GM21447 (cell line): Measurements from ENCODE around the gene SIGLEC11.
"Not testable (repeated sequence)": the region's sequence is repeated elsewhere in the genome, so short reads cannot be mapped to it uniquely, and the experiment has no call there.

Experiments
- ATAC-seq: cut with Tn5 transposase; IDR thresholded peaks from one replicate; pipeline ENCODE4 v1.9.1; 2021; ENCODE audit not compliant: unreplicated experiment

SIGLEC11 gene

GRCh38 chr19:49983645-49984229 lies 22.8 kb upstream of the SIGLEC11 start:
- ATAC-seq, result no peak

- ATAC-seq, result no peak
Observed at GRCh38 chr19:49981603-49982593, 20.9 kb upstream of the SIGLEC11 start.

- no peak for ATAC-seq
Observed at GRCh38 chr19:49978324-49978723, 17.4 kb upstream of the SIGLEC11 start.

GRCh38 chr19:49977881-49978280 lies 16.9 kb upstream of the SIGLEC11 start:
- no peak for ATAC-seq

GRCh38 chr19:49977076-49977475 lies 16.1 kb upstream of the SIGLEC11 start:
- ATAC-seq, result no peak

GRCh38 chr19:49976496-49976895 lies 15.5 kb upstream of the SIGLEC11 start:
- ATAC-seq, result no peak

- ATAC-seq, result no peak
Observed at GRCh38 chr19:49975051-49975450, 14.1 kb upstream of the SIGLEC11 start.

GRCh38 chr19:49973987-49974386 lies 13.0 kb upstream of the SIGLEC11 start:
- no peak for ATAC-seq

- no peak for ATAC-seq
Observed at GRCh38 chr19:49972841-49973240, 11.9 kb upstream of the SIGLEC11 start.

- no peak for ATAC-seq
Observed at GRCh38 chr19:49971991-49972411, 11.0 kb upstream of the SIGLEC11 start.

- not testable (repeated sequence) for ATAC-seq
Observed at GRCh38 chr19:49969355-49969754, 8.4 kb upstream of the SIGLEC11 start.

- ATAC-seq, result no peak
Observed at GRCh38 chr19:49968279-49968922, 7.4 kb upstream of the SIGLEC11 start.

- not testable (repeated sequence) for ATAC-seq
Observed at GRCh38 chr19:49959892-49960291, 1.1 kb downstream of the SIGLEC11 start.

GRCh38 chr19:49958596-49958995 lies 2.4 kb downstream of the SIGLEC11 start:
- ATAC-seq, result not testable (repeated sequence)

GRCh38 chr19:49958144-49958543 lies 2.8 kb downstream of the SIGLEC11 start:
- ATAC-seq, result not testable (repeated sequence)

- ATAC-seq, result no peak
Observed at GRCh38 chr19:49957262-49957915, 3.6 kb downstream of the SIGLEC11 start.

- no peak for ATAC-seq
Observed at GRCh38 chr19:49956115-49956495, 4.9 kb downstream of the SIGLEC11 start.

- ATAC-seq, result no peak
Observed at GRCh38 chr19:49954933-49955332, 6.0 kb downstream of the SIGLEC11 start.

GRCh38 chr19:49954092-49954829 lies 6.7 kb downstream of the SIGLEC11 start:
- ATAC-seq, result no peak

GRCh38 chr19:49953416-49953815 lies 7.6 kb downstream of the SIGLEC11 start:
- no peak for ATAC-seq
